Fibroblast of villous mesenchyme (primary cell): Measurements from ENCODE around the gene SRRM2. TPM values are rescaled to one million over a fixed set of nuclear protein-coding genes. Genes with fewer than 3 reads are reported as not detected.

ENCODE experiments used
- DNase-seq: peaks from one replicate; pipeline ENCODE4 v3.0.0-alpha.2; 2010; ENCODE audit warnings: low read depth
- H3K4me3 ChIP-seq: 2 replicates; pipeline ENCODE4 v1.5.1; 2011; ENCODE audit warnings: low read depth, mild to moderate bottlenecking, low read length
- CTCF ChIP-seq: IDR thresholded peaks from 2 replicates; pipeline ENCODE4 v1.5.1; 2012; ENCODE audit warnings: low read depth, mild to moderate bottlenecking, low read length; ENCODE audit not compliant: insufficient read depth
- total RNA-seq: library from RNA; depleted of rRNA; stranded (reverse); fragments of >200 nt; gene quantifications from 2 replicates; pipeline ENCODE4 v1.2.3, GENCODE V29; 2012

SRRM2 gene
- total RNA-seq, 1 donor: 62.2 TPM

- no peak overlapping the region for H3K4me3 ChIP-seq
- DNase-seq: no peak
- no peak for TF ChIP-seq CTCF
These were observed 41.7 kb upstream of the SRRM2 start for GRCh38 chr16:2710711-2711231.

GRCh38 chr16:2711370-2712062 lies 40.9 kb upstream of the SRRM2 start:
- no peak overlapping the region for H3K4me3 ChIP-seq
- DNase-seq: no peak
- no peak for TF ChIP-seq CTCF

GRCh38 chr16:2712063-2712441 lies 40.4 kb upstream of the SRRM2 start:
- DNase-seq: no peak
- no peak for TF ChIP-seq CTCF
- H3K4me3 ChIP-seq: no peak overlapping the region

- no peak for DNase-seq
- TF ChIP-seq CTCF: no peak
- H3K4me3 ChIP-seq: no peak overlapping the region
These were observed 39.9 kb upstream of the SRRM2 start for GRCh38 chr16:2712546-2712945.

GRCh38 chr16:2713523-2713922 lies 38.9 kb upstream of the SRRM2 start:
- no peak for DNase-seq
- no peak overlapping the region for H3K4me3 ChIP-seq
- no peak for TF ChIP-seq CTCF

- no peak for TF ChIP-seq CTCF
- no peak for DNase-seq
- H3K4me3 ChIP-seq: no peak overlapping the region
These were observed 38.3 kb upstream of the SRRM2 start for GRCh38 chr16:2713985-2714774.
